Measurements from ENCODE around the gene TBC1D20.

GRCh38 chr20:507006-507758 is 44.8 kb upstream of the TBC1D20 start:
- TF ChIP-seq, protein P1, sequence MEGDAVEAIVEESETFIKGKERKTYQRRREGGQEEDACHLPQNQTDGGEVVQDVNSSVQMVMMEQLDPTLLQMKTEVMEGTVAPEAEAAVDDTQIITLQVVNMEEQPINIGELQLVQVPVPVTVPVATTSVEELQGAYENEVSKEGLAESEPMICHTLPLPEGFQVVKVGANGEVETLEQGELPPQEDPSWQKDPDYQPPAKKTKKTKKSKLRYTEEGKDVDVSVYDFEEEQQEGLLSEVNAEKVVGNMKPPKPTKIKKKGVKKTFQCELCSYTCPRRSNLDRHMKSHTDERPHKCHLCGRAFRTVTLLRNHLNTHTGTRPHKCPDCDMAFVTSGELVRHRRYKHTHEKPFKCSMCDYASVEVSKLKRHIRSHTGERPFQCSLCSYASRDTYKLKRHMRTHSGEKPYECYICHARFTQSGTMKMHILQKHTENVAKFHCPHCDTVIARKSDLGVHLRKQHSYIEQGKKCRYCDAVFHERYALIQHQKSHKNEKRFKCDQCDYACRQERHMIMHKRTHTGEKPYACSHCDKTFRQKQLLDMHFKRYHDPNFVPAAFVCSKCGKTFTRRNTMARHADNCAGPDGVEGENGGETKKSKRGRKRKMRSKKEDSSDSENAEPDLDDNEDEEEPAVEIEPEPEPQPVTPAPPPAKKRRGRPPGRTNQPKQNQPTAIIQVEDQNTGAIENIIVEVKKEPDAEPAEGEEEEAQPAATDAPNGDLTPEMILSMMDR (conservative IDR thresholded peaks at IDR 0.05 in 1 of 2, IDR thresholded peaks at IDR 0.05 in 1 of 2; ENCODE audit: extremely low read depth in 1 of 2, insufficient read depth in 1 of 2, low read depth in 1 of 2, low read length in 2 of 2) = no peak
- TF ChIP-seq EZH2 (IDR thresholded peaks at IDR 0.05; ENCODE audit: borderline replicate concordance, low read length) = no peak
